GM19043 (cell line): ENCODE data around the gene BORCS5.
"Not testable (repeated sequence)": the region's sequence is repeated elsewhere in the genome, so short reads cannot be mapped to it uniquely, and the experiment has no call there.

Experiments
- ATAC-seq: cut with Tn5 transposase; IDR thresholded peaks from one replicate; pipeline ENCODE4 v1.9.1; 2021; ENCODE audit warnings: low read depth; ENCODE audit not compliant: unreplicated experiment

Gene BORCS5

DNA sequence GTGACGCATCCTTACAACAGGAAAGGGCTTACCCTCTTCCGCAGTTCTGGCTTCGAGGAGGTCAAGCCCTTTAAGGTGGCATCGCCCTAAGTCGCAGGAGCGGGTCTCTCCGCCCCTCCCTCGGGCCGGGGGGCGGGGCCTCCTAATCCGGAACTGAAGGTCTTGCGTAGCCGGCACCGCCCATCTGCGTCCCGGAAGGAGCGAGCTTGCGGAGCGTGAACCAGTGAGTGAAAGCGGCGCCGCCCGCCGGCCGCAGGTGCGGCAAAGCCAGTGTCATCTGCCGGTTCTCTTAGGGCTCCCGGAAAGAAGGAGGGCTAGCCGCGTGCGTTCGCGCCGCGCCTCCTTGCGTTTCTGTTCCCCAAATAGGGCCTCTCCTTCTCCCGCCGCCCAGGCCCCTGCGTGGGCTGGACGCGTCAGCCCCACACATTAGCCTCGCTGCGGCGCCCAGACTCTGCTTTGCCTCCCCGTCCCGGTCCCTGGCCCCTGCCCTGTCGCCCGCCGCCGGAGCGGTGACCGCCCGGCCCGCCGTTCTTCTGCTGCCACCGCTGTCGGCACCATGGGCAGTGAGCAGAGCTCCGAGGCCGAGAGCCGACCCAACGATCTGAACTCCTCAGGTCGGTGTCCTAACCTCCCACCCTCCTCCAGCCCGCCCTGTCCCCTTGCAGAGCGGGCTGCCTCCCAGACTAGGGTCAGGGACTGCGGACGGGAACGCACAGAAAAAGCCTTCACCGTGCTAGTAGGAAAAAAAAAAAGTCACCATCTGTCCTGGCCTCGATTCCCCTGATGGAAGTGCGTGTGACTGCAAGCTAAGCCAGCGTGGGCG lies at the start of gene BORCS5:
Gene BORCS5 (plus strand): TSS at position 183 of the 823 bp plus-strand sequence. CDS start 374 bp downstream, at position 557.
- ATAC-seq, result peak; percentile 85

DNA sequence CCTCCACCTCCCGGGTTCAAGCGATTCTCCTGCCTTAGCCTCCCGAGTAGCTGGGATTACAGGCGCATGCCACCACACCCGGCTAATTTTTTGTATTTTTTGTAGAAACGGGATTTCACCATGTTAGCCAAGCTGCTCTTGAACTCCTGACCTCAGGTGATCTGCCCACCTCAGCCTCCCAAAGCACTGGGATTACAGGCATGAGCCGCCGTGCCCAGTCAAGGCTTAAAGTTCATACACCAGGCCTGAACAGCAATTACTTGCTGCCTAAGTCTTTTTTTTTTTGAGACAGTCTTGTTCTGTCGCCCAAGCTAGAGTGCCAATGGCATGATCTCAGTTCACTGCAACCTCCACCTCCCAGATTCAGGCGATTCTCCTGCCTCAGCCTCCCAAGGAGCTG lies 46.2 kb upstream of the BORCS5 start:
- ATAC-seq, result not testable (repeated sequence)

DNA sequence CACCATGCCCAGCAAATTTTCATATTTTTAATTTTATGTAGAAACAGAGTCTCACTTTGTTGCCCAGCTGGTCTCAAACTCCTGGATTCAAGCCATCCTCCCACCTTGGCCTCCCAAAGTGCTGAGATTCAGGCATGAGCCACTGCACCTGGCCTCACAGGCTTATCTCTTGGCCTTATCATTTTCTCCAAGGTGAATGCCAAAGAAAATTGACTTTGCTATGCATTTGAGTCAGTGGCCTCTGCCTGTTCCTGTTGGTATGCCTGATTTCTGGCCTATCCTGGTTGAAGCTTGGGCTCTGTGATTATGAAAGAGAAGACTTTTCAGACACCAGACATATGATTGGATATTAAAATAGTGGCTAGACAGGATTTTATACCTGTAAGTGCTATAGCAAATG lies 41.0 kb upstream of the BORCS5 start:
- ATAC-seq, result no peak

DNA sequence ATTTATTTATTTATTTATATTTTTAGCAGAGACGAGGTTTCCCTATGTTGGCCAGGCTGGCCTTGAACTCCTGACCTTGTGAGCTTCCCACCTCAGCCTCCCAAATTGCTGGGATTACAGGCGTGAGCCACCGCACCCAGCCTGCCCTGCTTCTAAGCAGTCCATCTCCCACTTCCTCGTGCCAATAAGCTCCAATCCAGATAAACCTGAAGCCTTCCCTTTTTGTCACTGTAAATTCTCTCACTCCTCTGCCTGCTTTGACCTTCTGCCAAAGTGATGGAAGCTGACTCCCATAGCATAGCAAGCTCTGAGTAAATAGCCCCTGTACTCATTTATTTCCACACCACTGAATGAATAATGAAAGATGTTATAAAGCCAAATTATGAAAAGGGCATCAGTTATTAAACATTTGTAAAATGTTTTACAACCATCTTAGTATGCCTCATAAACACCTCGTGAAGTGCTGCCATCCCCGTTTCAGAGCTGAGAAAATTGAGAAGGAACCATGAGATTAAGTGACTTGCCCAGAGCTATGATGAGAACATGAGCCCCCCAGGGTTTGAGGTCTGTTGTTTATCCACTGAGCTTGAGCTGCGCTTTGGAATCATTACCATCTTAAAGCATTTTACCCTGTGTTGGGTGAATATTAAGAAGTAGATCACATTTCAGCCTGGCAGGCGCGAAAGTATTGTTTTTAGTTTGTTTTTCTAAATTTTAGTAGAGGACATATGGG lies 37.3 kb upstream of the BORCS5 start:
- no peak for ATAC-seq

DNA sequence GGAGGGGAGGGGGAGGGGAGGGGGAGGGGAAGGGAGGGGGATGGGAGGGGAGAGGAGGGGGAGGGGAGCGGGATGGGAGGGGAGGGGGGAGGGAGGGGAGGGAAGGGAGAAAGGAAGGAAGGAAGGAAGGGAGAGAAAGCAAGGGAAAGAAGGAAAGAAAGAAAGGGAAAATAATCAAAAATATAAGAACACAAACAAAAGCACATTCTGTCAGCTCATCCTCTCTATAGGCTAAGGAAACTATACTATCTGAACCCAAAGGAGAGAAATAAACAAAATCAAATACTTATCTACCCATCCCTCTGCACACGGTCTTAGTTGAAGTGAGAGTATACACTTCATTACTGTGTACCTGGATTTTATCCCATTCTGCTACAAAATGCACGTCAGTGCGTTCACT lies 33.8 kb upstream of the BORCS5 start:
- no peak for ATAC-seq

DNA sequence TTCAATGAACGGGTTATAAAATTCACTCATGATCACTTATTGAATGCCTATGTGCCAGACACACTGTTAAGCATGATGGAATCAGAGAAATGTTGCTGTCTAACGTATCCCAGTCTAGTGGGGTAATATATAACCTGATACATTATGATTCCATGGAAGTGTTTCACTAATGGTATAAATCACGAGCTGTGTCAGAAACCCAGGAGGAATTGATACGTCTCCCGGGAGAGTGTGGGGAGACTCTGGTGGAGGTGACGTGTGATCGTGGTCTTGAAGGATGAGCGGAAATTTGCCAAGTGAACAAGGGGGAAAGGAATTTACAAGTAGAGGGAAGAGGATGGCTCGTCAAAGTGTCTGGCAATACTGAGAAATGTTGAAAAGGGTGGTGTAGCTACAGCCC lies 33.3 kb upstream of the BORCS5 start:
- ATAC-seq, result no peak

DNA sequence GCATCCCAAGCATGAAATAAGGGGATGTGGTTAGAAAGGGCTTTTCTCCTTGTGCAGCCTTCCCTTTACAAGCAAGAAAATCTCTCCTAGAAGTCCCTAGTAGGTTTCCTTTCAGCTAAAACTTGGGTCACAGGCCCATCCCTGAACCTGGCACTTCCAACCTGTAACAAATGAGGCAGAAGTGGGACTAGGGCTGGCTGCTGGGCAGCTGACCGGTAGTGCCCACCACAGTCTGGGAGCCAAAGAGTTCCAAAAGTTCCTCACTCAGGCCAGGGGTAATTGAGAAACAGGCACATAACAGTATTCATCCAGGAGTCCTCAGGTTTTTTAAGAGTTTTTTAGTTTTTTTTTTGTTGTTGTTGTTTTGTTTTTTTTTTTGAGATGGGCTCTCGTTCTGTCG lies 30.6 kb upstream of the BORCS5 start:
- ATAC-seq, result no peak

DNA sequence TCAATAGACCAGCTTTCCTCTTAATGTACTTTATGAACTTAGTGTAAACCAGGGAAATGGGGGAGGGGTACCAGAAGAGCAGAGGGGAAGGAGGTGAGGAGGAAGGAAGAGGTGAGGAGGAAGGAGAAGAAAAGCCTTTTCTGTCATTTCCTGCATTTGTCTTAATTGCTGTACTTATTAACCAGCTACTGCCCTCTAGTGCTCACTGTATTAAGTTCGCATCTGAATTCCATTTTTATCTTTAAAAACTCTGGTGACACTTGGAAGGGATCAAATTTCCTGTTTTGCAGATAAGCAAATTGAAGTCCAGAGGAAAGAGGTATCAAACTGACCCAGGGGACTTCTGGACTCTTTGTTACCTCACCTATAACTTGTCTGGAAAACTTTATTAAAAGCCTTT lies 29.1 kb upstream of the BORCS5 start:
- ATAC-seq, result no peak

DNA sequence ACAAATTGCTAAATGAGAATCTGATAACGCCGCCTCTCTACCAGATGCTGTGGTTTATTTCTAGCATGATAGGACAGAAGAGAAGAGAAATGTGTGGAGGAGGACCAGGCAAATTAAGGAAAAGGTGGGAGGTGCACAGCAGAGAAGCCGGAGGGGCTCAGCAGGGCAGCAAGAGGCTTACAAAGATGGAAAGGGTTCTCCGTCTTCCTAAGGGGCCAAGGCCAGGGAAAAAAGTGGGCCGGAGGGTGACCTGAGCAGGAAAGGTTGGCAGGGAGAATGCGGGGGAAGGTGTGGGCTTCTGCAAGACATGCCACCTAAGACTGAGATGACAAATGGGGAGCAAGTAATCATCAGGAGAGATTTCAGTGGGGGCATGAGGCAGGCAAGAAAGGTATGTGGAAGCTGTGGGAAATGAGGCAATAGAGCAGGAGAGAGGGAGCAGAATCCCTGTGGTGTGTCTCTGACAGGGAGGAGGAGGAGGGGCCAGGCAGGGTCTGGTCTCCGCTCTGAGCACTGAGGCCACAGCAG lies 25.6 kb upstream of the BORCS5 start:
- ATAC-seq, result no peak

DNA sequence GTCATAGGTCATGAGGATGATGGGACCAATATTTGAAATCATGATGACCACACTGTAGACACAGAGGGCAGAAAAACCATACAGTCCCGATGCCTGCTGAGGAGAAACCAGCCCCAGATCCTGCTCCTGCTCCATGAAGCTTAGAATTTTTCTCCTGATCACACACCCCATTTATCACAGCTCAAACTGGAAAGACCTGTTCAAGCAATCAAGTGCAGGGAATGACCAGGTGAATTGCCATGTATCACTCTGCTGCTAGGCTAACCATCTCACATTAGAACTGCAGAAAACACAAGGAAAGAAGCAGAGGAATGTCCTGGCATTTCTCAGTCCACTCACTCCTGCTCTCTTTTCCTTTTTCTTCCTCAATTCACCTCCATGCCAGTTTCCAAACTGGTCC lies 25.0 kb upstream of the BORCS5 start:
- no peak for ATAC-seq

DNA sequence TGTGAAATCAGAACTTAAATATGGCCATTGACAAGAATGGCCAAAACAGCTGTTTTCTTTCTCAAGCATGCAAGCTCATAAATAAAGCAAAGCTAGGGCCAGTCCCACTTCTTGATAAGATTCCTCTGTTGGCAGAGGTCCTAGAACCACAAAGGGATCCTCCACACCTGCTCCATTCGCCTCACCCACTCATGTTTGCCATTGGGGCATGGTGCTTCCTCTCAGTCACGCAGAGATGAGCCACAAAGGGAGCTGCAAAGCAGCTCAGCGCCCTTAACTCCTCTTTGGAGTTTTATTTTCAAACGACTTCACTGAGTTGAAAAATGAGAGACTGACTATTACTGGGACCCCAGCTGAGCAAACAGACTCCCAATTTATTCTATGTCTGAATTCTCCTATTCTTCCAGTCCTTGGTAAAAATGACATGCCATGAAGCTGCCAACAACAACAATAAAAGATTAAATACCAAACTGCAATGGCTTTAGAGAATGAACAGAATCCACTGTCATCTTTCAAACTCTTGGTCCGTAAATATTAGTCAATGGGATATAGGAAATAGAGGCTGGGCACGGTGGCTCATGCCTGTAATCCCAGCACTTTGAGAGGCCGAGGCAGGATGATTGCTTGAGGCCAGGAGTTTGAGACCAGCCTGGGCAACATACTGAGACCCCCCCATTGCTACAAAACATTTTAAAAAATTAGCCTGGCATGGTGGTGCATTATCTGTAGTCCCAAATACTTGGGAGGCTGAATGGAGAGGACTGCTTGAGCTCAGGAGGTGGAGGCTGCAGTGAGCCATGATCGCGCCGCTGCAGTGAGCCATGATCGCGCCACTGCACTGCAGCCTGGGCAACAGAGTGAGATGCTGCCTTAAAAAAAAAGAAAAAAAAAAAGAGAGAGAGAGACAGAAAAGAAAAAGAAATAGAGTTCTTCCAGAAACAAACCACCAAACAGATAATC lies 23.2 kb upstream of the BORCS5 start:
- no peak for ATAC-seq

DNA sequence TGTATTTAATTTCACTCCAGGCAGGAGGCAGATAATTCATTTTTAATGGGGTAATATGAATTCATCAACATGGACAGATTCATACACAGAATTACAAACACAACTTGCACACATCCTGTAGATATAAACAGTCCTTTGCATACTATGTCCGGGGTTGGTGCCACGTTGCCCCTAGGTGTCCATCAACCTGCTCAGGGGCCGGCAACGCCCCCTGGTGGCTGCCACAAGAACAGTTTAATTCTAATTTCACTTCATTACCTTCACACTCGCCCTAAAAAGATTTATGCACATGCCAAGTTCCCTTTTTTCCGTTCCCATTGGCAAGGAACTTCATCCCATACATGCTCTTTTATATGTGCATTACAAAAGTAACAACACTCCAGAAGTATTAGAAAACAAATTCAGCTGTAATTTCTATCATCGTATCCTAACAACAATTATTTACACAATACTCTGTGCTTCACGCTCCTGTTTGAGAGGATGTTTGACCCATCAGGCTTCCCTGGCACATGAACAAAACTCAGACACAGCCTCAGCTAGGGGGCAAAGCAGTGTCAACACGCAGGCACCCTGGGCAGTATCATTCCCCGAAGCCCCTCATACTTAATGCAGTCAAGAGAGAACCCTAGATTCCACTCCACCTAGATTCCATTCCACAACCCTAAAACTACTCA lies 22.4 kb upstream of the BORCS5 start:
- no peak for ATAC-seq

DNA sequence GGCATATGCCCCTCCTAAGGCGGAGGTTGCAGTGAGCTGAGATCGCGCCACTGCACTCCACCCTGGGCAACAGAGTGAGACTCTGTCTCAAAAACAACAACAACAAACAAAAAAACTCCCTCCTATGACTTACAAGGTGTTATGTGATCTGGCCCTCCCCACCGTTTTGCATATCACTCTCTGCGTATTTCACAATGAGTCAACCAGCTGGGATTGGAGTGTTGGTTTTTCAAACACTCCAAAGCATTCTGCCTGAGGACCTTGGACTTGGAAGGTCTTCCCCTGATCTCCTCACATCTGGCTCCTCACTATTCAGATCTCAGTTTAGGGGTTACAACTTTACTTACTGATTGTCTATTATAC lies 20.8 kb upstream of the BORCS5 start:
- ATAC-seq, result peak; percentile 53

DNA sequence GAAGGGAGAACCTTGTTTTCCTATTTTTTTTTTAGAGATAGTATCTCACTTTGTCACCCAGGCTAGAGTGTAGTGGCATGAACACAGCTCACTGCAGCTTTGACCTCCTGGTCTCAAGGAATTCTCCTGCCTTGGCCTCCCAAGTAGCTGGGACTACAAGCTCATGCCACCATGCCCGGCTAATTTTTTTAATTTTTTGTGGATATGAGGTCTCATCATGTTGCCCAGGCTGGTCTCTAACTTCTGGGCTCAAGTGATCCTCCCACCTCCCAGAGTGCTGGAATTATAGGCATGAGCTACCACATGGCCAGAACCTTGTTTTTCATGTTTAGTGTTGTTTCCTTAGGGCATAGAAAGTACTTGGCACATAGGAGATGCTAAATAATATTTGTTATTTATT lies 20.4 kb upstream of the BORCS5 start:
- no peak for ATAC-seq

DNA sequence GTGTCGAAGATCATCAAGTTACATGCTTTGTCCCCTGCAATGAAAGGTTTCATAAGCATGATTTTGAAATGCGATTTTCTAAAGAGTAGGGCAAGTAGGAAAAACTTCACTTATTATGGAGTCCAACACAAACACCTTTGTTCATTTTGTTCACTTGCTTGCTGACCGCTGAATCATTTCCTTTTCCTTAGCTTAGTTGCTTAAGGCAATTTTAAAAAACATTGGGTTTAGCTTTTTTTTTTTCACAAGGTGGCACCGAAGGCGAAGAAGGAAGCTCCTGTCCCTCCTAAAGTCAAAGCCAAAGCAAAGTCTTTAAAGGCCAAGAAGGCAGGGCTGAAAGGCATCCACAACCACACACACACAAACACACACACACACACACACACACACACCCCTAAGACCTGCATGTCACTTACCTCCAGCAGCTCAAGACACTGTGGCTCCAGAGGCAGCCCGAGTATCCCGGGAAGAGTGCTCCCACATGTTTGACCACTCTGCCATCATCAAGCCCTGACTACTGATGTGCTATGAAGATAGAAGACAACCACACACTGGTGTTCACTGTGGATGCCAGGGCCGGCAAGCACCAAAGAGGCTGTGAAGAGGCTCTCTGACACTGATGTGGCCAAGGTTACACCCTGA lies 18.2 kb upstream of the BORCS5 start:
- ATAC-seq, result no peak

DNA sequence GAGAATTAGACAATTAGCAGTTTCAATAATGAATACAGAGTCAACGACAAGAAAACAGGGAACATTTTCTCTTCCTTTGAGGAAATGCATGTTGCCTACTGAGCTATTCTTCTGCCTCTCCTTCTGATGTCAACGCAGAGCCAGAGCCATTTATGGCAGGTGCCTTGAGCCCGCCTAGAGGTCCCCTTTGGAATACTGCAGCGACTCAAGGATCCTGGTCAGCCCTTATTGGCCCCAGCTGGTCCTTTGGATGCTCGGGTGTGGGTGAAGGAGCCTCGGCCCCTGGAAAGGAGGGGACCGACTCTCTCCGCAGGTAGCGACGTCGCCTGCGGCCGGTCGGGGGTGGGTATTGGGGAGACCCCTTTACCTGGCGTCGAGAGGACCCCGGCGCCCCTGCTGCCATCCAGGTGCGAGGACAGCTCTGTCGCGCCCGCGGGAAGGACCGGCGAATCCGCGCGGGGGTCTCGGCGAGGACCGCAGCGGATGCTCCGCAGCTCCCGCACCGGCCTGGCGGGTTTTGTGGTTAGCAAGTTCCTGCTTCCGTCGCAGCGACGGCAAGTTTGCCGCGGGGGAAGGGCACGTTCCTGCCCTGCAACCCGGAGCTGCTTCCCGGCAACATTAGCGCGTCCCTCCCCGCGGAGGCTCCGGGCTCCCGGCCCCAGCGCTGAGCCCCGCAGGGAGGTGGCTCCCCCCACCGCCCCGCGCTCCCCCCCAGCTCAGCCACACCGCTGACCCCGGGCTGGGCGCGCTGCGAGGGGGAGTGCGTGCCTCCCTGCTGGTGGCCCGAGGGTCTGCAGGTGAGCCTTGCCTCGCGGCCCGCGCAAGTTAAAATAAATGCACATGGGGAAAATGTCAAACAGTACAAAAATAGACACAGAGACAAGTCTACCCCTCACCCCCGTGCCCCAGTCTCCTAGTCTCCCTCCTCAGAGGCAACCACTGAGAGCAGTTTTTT lies 6.9 kb upstream of the BORCS5 start, which contains the start of gene MANSC1:
Gene MANSC1 (minus strand): TSS at position 532 of the 955 bp plus-strand sequence. CDS start 6,928 bp downstream, outside the sequence.
- no peak for ATAC-seq

DNA sequence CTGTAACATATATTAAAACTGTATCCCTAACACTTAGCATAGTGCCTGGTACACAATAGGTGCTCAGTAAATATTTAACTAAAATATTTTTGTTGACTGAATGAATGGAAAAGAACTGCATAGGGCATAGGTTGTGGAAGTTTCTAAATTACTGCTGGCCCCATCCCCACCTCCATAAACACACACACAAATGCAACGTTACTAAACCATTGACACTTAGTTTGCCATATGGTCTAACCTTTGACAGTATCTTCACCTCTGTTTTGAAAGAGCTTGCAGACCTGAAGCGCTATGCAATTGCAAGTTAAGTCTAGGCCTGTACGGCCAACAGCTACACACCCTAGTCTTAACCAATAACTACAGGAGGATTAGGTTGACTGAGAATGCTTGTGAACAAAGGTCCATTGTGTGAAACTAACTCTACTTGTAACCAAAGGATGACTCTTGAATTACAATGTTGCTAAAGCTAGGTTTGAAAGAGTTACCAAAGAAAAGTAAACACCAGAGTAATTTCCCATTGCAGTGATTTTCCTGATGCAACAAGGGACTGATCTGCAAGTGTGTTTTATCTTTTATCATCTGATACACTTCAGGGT lies 5.9 kb upstream of the BORCS5 start:
- no peak for ATAC-seq
